Prostate gland (tissue), 2 donors: ENCODE measurements around the gene CTAGE8. TPM values are rescaled to one million over a fixed set of nuclear protein-coding genes. Genes with fewer than 3 reads are reported as not detected.
A peak's percentile ranks its signal among the peaks of the same experiment; 100 is the strongest.
"Not testable (repeated sequence)": the region's sequence is repeated elsewhere in the genome, so short reads cannot be mapped to it uniquely, and the experiment has no call there.

ENCODE experiments used
- DNase-seq: peaks from one replicate; pipeline ENCODE4 v3.0.0-alpha.2; 2019; ENCODE audit warnings: low spot score
- H3K27ac ChIP-seq, 2 donors: fragments of 200-600 bp; sonication (generic); 2 replicates each; pipeline ENCODE4 v1.5.1; 2017 to 2019
- H3K27me3 ChIP-seq: fragments of 200-600 bp; sonication (generic); replicated peaks from 2 replicates; pipeline ENCODE4 v1.5.1; 2019; ENCODE audit not compliant: insufficient read depth
- H3K36me3 ChIP-seq, 2 donors: fragments of 200-600 bp; sonication (generic); 1 replicate in 1 of 2; 2 replicates in 1 of 2; pipeline versions ENCODE4 v1.5.1 to v1.8.1; 2017 to 2019
- H3K4me1 ChIP-seq: fragments of 200-600 bp; sonication (generic); replicated peaks from 2 replicates; pipeline ENCODE4 v1.5.1; 2019
- H3K4me3 ChIP-seq, 2 donors: fragments of 200-600 bp; sonication (generic); 2 replicates each; pipeline ENCODE4 v1.5.1; 2017 to 2019
- H3K9me3 ChIP-seq: fragments of 200-600 bp; sonication (generic); 2 replicates; pipeline ENCODE4 v1.5.1; 2017
- WGBS: methylation state at CpG from one replicate; pipeline ENCODE4 v1.1.5; 2018; 5-methylcytosine and 5-hydroxymethylcytosine counted together
- intact Hi-C: fragments of 100-400 bp; cut with DNase I; formaldehyde crosslinking; loops from one replicate; pipeline ENCODE4 v1.14.2; 2022
- total RNA-seq, 2 donors: library from RNA; depleted of rRNA; stranded (reverse); fragments of >200 nt; gene quantifications; one replicate each; pipeline ENCODE4 v1.1.0, GENCODE V29; 2016

CTAGE8 gene
- total RNA-seq, result 1 to 10 TPM; 1.5 to 6.3 TPM

DNA sequence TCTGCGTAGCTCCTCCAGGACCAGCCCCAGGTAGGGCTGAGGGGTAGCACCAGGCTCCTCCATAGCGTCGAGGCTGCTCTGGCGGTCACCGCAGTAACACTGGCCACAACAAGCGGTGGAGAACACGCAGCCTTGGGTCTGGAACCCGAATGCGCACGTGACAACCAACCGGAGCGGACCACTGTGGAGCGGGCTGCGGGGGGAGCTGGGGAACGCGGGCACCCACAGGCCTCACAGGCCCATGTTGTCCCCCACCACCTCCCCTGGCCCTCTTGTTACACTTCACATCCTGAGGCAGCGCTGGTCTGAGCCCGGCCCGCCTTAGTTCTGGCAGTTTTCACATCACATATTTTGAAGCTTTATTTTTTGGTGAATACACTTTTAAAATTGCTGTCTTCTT, at the start of gene CTAGE8:
Gene CTAGE8 (minus strand): TSS at position 101 of the 400 bp plus-strand sequence. CDS start 38 bp downstream, at position 63.
- H3K36me3 ChIP-seq, DNase-seq, H3K9me3 ChIP-seq, H3K27me3 ChIP-seq, H3K4me1 ChIP-seq, intact Hi-C loops, H3K27ac ChIP-seq, H3K4me3 ChIP-seq: not testable (repeated sequence)
- WGBS, result no CpG with 5 or more reads among the region's 19 CpGs

DNA sequence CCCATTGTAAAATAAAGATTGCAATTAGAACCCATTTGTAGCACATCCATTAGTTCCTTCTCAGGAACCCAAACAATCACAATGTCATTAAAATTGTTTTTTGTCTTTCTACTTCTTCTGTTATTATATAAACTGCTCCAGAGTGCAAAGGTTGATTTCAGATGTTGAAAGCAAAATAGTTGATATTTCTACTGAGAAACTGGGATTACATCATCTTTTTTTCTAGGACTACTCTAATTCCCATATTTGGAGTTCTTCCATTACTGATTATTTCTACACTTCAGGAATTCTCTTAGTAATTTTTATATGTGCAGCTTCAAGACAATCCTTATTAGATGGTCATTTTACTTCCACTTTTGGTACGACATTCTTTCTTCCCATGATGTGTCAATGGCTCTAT, 48.4 kb upstream of the CTAGE8 start:
- H3K27ac ChIP-seq, H3K9me3 ChIP-seq, H3K4me1 ChIP-seq, DNase-seq, intact Hi-C loops, H3K4me3 ChIP-seq, H3K36me3 ChIP-seq, H3K27me3 ChIP-seq: not testable (repeated sequence)
- WGBS, result no CpG with 5 or more reads among the region's 1 CpG

DNA sequence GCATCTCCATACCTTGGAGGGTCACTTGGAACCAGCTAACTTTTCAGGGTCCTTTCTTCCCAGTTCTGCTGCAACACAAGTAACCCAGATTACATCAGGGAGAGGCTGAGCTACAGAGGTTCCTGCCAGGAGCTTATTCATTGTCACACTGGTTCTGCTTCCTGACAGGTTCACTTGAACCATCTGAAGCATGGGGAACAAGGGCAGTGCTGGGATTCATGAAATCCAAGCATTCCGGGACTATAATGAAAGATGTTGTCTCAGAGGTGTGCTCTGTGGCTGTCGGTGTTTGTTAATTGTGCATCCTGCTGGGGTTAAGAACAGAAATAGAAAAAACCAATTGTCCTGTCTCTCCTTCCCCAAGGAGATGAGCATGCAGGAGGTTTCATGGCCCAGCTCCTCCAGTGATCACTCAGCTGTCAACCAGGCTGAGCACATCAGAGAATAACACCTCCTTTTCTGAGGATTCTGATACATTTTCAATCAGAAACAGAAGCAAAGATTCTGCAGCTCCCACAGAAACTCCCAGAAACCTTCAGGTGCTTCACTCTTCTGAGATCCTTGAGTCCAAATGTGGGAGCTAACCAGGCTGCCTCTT, 42.9 kb upstream of the CTAGE8 start, which contains the start of gene OR2A1:
Gene OR2A1 (plus strand): TSS at position 548 of the 598 bp plus-strand sequence. CDS start 5,706 bp downstream, outside the sequence.
- H3K9me3 ChIP-seq, H3K4me1 ChIP-seq, DNase-seq, H3K27ac ChIP-seq, H3K27me3 ChIP-seq, H3K4me3 ChIP-seq, intact Hi-C loops, H3K36me3 ChIP-seq: not testable (repeated sequence)
- 74% methylated on average over 2 of the region's 2 CpGs for whole genome bisulfite sequencing

DNA sequence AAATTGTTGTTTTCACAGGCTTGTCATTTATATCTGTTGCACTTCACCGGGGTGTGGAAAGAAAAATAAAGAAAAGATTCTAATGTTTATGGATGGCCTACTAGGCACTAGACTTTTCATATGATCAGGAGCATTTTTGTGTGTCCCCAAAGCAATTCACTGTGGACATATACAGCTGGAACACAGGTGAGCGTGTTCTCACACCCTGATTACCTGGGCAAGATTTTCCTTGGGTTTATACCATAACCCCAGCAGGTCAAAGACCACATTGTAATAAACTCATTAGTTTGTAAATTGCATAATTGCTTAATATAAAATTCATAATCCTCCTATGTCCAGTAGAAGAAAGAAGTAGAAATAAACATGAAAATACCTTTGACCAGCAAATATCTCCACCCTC, 42.1 kb upstream of the CTAGE8 start:
- H3K4me1 ChIP-seq, H3K4me3 ChIP-seq, H3K27ac ChIP-seq, H3K9me3 ChIP-seq, H3K36me3 ChIP-seq, intact Hi-C loops, DNase-seq, H3K27me3 ChIP-seq: not testable (repeated sequence)
- 100% methylated on average over 1 of the region's 2 CpGs for WGBS

DNA sequence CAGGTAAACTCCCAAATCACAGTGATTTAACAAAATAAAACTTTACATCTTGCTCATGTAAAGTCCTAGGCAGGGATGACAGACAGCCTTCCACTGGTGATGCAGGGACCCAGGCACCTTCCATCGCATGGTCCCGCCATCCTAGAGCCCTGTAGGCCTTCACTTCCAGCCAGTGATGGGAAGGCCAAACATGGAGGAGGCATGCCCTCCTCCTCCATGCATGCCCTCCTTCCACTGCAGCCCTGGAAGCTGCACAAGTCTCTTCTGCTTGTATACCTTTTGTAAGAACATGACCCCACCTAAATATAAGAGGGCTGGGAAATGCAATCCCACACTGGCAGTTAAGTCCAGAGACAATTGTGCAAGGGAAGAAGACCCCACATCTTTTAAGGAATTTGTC, 40.6 kb upstream of the CTAGE8 start:
- H3K27me3 ChIP-seq, H3K4me3 ChIP-seq, H3K4me1 ChIP-seq, H3K9me3 ChIP-seq, intact Hi-C loops, DNase-seq, H3K27ac ChIP-seq, H3K36me3 ChIP-seq: not testable (repeated sequence)
- WGBS, result no CpG with 5 or more reads among the region's 2 CpGs

GRCh38 chr7:144305156-144305555, 36.1 kb upstream of the CTAGE8 start:
- H3K36me3 ChIP-seq, H3K4me1 ChIP-seq, intact Hi-C loops, H3K27me3 ChIP-seq, H3K27ac ChIP-seq, H3K9me3 ChIP-seq, DNase-seq, H3K4me3 ChIP-seq: not testable (repeated sequence)
- no CpG with 5 or more reads among the region's 2 CpGs for WGBS

DNA sequence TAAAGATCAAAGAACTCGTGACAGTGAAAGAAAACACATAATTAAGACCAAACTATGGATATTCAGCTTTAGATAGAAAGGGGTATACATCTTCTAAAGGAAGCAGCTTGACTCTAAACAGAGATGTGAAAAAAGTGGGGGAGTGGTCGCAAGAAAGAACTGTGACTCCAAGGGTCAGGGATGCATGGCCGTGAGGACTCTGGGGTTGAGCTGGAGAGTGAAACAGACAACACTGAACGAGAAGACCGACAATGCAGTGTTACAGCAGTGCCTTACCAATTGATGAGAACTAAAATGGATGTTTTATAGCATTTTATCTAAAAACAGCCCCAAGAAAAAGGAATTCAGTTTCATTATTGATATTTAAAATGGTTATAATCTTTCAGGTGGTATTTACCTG, 34.5 kb upstream of the CTAGE8 start:
- intact Hi-C loops, H3K4me1 ChIP-seq, H3K27me3 ChIP-seq, H3K4me3 ChIP-seq, DNase-seq, H3K36me3 ChIP-seq, H3K9me3 ChIP-seq, H3K27ac ChIP-seq: not testable (repeated sequence)
- WGBS, result no CpG with 5 or more reads among the region's 5 CpGs

GRCh38 chr7:144302578-144303303, 33.7 kb upstream of the CTAGE8 start:
- no CpG with 5 or more reads among the region's 1 CpG for WGBS
- H3K4me1 ChIP-seq, H3K4me3 ChIP-seq, H3K27ac ChIP-seq, H3K27me3 ChIP-seq, DNase-seq, H3K36me3 ChIP-seq, H3K9me3 ChIP-seq, intact Hi-C loops: not testable (repeated sequence)

GRCh38 chr7:144293794-144294499, 24.9 kb upstream of the CTAGE8 start:
- no CpG with 5 or more reads among the region's 60 CpGs for WGBS
- H3K27ac ChIP-seq, H3K36me3 ChIP-seq, H3K27me3 ChIP-seq, H3K9me3 ChIP-seq, H3K4me3 ChIP-seq, intact Hi-C loops, H3K4me1 ChIP-seq: not testable (repeated sequence)
- DNase-seq, result peak; percentile 11

- intact Hi-C loops, DNase-seq, H3K27ac ChIP-seq, H3K36me3 ChIP-seq, H3K4me3 ChIP-seq, H3K27me3 ChIP-seq, H3K9me3 ChIP-seq, H3K4me1 ChIP-seq: not testable (repeated sequence)
- WGBS, result 76% methylated on average over 4 of the region's 14 CpGs
Measured at GRCh38 chr7:144292384-144293161, 23.5 kb upstream of the CTAGE8 start.

DNA sequence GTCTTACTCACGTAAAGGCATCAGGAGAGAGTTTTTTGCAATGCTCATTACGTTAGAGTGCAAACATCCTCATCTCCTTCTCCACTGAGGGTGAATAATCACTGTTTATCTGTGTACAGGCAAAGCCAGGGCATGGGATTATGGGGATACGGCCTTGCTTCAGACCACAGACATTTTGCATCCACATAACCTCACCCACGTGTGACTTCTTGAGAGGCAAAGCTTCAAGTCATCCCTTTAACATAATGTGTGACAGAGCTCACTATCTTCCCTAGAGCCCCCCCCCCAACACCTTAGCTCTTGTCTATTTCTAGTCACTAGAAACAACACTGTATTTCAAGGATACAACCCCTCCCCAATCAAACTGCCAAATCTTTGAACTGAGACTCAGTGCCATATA, 22.5 kb upstream of the CTAGE8 start:
- H3K4me1 ChIP-seq, H3K4me3 ChIP-seq, DNase-seq, H3K36me3 ChIP-seq, H3K27ac ChIP-seq, H3K9me3 ChIP-seq, intact Hi-C loops, H3K27me3 ChIP-seq: not testable (repeated sequence)
- 42% methylated on average over 3 of the region's 4 CpGs for WGBS
